Stimulated activated CD8-positive, alpha-beta memory T cell treated with anti-CD3 and anti-CD28 coated beads, Interleukin-7, amount 100 ng/mL, for 4 hours (primary cell): Measurements from ENCODE around the gene SLC10A7.
A peak's percentile ranks its signal among the peaks of the same experiment; 100 is the strongest.

Experiments
- DNase-seq, 2 donors: peaks; one replicate each; pipeline ENCODE4 v3.0.0-alpha.2; 2020; ENCODE audit warnings: low read depth in 2 of 2

Gene SLC10A7

GRCh38 chr4:146521541-146522097 is at the start of gene SLC10A7:
Gene SLC10A7 (minus strand): TSS chr4:146521940. CDS start chr4:146521717, 223 bp downstream.
- DNase-seq: peak; percentile 35 to 55

- no peak for DNase-seq
Observed at GRCh38 chr4:146567396-146567795, 45.7 kb upstream of the SLC10A7 start.

- DNase-seq: no peak
Observed at GRCh38 chr4:146564492-146564891, 42.8 kb upstream of the SLC10A7 start.

GRCh38 chr4:146550161-146550560 is 28.4 kb upstream of the SLC10A7 start:
- no peak for DNase-seq

GRCh38 chr4:146548443-146548842 is 26.7 kb upstream of the SLC10A7 start:
- DNase-seq: no peak

- DNase-seq: no peak
Observed at GRCh38 chr4:146545102-146545501, 23.4 kb upstream of the SLC10A7 start.

GRCh38 chr4:146534178-146534577 is 12.4 kb upstream of the SLC10A7 start:
- DNase-seq: no peak

- DNase-seq: no peak
Observed at GRCh38 chr4:146525754-146526153, 4.0 kb upstream of the SLC10A7 start.

- DNase-seq: no peak
Observed at GRCh38 chr4:146524663-146525062, 2.9 kb upstream of the SLC10A7 start.

GRCh38 chr4:146522869-146523205 is 1.1 kb upstream of the SLC10A7 start:
- DNase-seq: no peak

- DNase-seq: peak; percentile 69 to 74
Observed at GRCh38 chr4:146522098-146522868, 543 bp upstream of the SLC10A7 start.

- DNase-seq: peak in 1 of 2 donors; percentile 7
Observed at GRCh38 chr4:146520896-146521540, 722 bp downstream of the SLC10A7 start.

- no peak for DNase-seq
Observed at GRCh38 chr4:146514651-146515357, 6.9 kb downstream of the SLC10A7 start.

- DNase-seq: no peak
Observed at GRCh38 chr4:146513548-146513947, 8.2 kb downstream of the SLC10A7 start.

GRCh38 chr4:146511381-146511780 is 10.4 kb downstream of the SLC10A7 start:
- DNase-seq: no peak

- no peak for DNase-seq
Observed at GRCh38 chr4:146510942-146511341, 10.8 kb downstream of the SLC10A7 start.

- DNase-seq: no peak
Observed at GRCh38 chr4:146508229-146508939, 13.4 kb downstream of the SLC10A7 start.

- no peak for DNase-seq
Observed at GRCh38 chr4:146507632-146508031, 14.1 kb downstream of the SLC10A7 start.

GRCh38 chr4:146506272-146506671 is 15.5 kb downstream of the SLC10A7 start:
- no peak for DNase-seq

GRCh38 chr4:146500216-146500615 is 21.5 kb downstream of the SLC10A7 start:
- no peak for DNase-seq

- DNase-seq: no peak
Observed at GRCh38 chr4:146498291-146498690, 23.4 kb downstream of the SLC10A7 start.

- no peak for DNase-seq
Observed at GRCh38 chr4:146495269-146495668, 26.5 kb downstream of the SLC10A7 start.
